NCI-H1694 (cell line): ENCODE measurements around the gene SMAD3.

Source experiments
- DNase-seq: peaks from one replicate; lab custom pipeline; 2025; lab: John Stamatoyannopoulos, UW

SMAD3 gene

DNA sequence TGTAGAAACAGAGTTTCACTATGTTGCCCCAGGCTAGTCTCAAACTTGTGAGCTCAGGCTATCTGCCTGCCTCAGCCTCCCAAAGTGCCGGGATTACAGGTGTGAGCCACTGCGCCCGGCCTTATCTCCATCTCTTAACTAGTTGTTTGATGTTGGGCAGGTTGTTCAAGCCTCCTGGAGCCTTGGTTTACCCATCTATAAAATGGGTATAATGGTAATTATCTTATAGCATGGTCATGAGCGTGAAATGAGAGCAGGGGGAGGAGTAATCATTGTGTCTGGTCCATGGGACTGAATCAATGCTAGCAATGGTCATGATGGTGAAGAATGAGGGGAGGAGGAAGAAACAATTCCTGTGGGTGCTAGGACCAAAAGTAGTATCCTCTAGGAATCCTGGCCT lies 32.0 kb downstream of the SMAD3 start:
- DNase-seq, result no peak

DNA sequence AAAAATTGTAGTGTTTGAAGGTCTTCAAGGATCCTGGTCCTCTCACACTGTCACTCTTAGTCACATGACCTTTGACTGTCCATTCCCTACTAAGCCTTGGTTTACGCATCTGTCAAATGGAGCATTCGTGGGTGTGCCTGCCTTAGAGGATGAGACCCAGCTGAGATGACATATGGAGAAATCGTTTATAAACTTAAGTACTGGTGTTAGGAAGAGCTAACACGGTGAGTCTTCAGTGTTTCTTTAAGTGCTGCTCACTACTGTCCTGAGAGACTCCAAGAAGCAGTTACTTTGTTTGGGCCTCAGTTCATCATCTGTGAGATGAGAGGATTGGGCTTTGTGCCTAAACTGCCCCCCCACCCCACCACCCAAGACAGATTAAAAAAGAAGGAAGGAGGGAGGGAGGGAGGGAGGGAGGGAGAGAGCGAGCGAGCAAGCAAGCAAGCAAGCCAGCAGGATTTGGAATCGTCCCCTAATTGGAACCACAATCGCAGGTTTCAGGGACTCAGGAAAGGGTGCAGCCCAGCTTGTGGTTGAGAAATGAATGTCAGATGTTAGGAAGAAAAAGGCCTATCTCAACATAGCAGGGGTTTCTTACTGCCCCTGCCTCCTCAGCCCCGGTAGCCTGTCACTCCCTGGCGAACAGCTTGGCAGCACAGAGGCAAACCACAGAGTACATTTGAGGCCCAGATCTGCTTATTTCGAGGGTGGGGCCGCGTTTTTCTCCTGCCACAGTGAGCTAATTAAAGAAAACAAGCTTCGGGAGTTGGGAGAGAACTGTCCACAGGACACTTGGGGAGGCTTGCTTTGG lies 32.7 kb downstream of the SMAD3 start:
- no peak for DNase-seq

DNA sequence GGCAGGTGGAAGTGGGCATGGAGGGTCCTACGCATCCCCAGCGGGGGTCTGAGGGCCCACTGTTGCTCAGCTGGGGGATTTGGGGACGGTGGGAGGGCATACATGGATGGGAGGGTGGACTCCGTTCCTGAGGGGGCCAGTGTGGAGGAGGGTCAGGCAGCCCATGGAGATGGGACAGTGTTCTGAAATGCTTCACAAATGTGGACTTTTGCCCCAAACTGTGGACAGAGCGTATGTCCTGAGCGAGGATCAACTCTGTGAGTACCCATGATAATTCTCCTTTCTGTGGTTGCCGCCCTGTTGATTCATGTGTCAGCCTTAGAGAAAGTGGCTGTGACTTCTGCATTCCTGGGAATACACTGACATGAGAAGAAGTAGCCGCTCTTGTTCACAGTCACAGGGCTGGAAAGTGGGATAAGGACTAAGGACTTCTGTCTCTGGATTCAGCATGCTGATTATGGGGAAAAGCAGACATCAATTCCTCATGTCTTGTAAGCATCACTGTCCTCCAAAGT lies 33.4 kb downstream of the SMAD3 start:
- DNase-seq, result no peak

DNA sequence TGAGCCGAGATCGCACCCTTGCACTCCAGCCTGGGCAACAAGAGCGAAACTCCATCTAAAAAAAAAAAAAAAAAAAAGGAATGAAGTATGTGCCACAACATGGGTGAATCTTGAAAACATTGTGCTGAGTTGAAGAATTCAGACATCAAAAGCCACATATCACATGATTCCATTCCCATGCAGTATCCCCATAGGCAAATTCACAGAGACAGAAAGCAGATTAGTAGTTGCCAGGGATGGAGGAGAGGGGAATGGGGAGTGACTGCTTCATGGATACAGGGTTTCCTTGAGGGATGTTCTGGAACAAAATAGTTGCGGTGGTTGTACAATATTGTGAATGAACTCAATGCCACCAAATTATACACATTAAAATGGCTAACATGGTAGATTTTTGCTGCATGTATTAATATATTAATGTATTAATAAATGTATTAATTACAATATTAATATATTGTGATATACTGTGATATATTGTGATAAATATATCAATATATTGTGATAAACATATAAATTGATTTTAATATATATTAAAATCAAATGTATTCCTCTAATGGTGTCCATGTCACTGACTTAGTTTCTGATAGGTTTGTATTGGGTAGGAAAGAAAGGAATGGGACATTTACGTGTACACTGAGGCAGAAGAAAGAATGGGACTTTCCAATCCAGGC lies 34.9 kb downstream of the SMAD3 start:
- no peak for DNase-seq

DNA sequence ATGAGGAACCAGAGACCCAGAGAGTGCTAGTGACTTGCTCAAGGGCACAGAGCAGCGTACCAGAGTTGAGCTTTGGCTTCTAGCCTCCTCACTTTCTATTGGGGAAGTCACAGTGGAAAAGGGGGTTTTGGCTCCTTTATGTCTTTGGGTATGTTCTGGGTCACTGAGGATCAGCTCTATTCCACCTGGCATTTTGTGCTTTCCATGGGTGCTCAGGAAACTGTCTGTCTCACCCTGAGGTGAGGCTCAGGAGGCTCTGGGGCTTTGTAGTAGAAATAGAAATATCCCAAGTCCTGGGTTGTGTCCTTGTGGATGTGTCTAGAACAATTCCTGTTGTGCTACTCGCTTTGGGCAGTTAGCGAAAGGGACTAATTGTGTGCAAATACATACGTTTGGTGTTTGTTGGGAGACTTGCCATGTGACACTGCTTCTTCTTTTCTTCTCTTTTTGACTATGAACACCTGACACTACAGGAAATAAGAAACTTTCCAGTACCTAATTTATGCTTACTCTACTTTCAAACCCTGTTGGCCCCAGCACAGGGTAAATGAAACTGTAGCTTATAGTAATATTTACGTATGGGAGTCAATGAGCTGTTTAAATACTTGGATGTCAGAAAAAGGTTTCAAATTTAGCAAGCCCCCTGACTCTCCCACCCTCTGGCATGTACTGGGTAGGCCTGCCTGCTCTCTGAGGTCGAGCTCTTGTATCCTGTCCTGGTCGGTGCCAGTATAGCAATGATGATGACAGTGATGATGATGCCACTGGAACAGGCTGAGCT lies 35.6 kb downstream of the SMAD3 start:
- DNase-seq, result no peak

DNA sequence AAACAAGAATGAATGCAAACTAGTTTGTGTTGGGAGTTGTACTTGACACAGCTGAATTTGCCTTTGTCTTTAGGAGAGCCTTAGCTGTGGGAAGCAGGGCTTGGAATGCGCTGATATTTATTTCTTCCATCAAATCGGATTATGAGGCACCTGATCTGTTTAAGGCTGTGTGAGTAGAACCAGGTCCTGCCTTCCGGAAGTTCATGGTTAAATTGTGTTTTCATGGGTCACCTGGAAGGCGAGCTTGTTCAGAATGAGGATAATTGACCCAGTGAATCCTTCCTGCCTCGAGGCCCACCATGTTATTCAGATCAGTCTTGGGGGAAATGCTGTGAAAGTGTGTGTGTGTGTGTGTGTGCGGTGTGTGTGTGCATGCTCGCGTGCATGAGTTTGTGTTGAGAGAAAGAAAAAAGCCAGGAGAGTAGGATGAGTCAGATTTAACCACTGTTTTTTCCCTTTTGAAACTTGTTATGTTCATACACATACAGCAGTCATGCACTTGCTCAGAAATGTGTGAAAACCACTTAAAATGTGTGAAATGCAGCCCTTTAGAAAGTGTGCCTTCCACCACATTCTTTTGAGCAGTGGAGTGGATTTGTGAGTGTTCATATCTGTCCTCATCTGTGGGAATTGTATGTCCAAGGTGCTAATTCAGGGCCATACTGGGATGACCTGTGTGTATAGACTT lies 36.7 kb downstream of the SMAD3 start:
- DNase-seq, result no peak

DNA sequence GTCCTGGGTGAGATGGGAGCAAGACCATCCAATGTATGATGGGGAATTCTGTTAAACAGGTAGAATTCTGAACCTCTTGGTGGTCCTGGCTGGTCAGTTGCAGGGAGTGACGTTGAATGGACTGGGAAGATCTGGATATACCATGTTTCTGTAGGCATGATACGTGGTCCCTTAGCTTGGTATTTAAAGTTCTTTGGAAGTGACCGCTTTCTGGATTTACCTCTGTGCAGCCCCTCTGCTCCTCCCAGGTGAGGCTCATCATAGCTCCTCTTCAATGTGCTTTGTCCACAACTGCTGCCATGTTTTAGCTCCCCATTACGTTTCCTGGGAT lies 37.2 kb downstream of the SMAD3 start:
- DNase-seq, result no peak

DNA sequence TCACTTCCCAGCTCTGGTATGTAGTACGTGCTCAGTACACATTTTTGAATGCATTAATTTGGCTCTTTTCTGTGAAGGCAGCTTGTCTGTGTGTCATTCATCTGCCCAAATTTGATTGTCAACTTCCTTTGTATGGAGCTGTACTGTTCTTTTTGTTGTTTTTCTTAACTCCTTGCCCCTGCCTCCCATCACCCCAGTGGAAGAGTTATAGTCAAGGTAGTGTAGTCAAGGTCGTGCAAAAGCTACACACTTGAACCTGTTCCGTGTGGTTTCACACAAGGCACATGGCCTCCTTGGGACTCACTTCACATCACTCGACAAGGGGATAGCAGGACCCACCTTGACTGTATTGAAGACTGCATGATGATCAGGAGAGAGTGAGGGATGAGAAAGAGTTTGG lies 37.6 kb downstream of the SMAD3 start:
- no peak for DNase-seq

DNA sequence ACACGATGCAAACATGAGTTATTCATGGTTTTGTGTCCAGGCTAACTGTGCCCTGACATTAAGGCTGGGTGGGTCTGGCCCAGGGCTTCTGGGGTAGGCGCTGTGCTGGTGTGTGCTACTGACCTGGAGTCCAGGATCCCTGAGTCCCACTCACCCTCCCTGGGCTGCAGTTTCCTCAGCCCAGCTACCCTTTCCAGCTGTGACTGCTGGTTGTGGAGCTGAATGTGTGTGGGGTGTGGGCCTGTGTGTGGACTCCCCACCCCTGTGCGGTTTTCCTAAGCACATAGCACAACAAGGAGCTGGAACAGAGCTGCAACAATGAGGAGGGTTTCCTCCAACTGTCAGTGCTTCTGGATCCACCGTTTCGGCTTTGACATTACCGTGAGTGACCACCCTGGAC lies 38.0 kb downstream of the SMAD3 start:
- DNase-seq, result no peak

DNA sequence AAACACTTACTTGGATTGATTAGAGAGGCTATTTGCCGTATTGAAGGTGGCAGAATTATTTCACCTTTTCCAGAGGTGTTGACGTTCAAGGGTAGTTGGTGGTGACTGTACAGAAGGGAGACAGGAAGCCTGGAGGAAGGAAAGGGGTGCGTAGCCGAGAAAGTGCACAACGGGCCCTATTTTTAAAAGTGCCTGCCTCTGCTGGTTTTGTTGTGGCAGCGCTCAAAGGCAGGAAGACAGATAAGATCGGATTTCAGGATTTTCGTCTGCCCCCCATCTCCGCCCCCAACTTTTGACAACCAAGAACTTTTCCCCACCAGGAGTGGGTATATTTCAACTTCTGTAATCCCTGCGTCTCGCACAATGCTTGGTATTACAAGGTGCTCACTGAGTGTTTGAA lies 38.5 kb downstream of the SMAD3 start:
- DNase-seq, result no peak

DNA sequence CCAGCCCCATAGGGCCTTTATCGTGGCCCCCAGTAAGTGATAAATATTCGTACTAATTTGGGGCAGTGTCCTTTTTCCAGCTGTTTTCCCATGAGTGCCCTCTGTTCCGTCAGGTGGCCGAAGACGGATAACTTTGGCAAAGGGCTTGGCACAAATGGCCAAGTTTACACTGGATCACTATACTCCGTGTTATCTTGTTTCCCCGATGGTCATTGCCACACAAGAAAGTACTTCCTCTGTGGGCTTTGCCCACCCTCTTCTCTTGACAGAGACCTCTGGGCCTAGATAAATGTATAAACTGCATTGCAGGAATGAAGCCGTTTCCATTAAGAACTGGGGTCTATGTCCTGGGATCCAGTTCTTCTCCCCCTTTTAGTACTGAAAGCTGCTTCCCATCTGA lies 39.1 kb downstream of the SMAD3 start:
- no peak for DNase-seq

DNA sequence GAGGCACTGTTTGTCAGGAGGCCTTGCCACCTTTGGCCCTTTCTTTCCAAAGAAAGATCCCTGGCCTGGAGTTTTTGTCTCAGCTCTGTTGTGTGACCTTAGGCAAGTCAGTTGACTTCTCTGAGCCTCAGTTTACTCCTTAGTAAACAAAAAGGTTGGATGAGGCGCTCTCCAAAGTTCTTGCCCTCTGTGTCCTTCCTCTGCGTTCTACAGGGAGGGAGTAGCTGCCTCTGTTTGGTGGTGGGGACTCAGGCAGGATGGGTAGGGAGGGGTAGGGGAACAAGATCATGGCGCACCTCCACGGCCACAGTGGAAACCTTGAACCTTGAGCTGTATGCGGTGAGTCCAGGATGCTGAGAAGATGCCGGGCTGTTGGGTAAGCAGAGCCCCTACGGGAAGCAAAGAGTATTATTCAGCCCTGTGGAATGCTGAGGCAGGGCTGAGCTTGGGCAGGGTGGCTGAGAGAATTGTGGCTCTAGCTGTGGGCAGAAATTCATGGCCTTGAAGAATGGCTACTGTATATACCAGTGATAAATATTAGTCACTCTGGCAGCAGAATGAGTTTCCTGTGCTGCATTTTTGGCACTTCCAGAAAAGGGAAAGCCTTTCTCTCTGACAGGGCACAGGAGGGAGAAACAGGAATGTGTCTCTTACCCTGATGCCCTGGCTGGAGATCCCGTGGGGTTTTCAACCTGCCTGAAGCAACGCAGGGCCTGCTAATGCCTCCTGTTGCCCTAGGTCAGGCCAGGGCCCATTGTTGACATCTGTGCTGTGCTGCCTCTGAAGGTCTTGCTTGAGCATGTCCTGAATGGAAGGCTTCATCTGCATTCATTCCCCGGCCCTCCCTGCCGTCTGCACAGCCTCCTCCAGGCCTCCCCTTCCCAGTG lies 39.9 kb downstream of the SMAD3 start:
- DNase-seq, result no peak

DNA sequence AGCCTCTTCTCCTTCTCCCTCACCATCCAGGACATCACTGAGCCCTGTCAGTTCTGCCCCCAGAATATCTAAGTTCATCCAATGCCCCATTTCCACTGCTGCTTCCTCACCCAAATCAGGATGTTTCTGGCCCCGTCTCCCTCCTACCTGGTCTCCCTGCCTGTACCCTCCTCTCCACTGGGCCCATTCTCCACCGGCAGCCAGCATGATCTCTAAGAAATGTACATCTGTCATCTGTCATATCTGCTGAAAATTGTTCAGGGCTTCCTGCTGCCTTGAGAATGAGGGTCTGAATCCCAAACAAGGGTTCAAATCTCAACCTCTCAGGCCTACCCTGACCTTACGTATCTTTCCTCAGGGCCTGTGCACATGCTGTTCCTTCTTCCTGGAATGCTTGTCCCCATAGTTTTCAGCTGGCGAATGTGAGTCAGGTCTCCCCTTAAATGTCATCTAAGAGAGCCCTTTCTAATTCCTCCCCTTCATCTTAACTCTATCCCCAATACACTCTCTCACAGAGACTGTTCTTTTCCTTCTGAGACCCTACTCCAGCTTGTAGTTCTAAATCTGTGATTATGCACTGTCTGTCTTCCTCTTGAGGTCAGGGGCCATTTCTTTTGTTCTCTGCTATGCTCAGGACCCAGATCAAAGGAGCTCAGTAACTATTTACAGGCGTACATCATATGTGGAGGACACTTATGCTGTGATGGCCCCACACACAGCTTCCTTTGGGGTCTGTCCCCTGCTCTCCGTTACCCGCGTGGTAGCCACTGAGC lies 40.8 kb downstream of the SMAD3 start:
- DNase-seq, result no peak

DNA sequence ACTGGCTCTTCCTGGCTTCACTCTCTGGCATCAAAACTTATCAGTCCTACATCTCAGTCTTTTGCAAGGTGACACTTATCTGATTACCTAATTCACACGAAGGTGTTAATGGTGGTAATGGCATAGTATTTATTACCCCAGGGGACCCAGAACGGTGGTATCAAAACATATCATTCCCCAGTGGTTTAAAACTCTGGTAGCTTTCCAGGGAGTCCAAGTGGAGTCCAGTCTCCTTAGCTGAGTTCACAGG lies 41.3 kb downstream of the SMAD3 start:
- DNase-seq, result no peak

DNA sequence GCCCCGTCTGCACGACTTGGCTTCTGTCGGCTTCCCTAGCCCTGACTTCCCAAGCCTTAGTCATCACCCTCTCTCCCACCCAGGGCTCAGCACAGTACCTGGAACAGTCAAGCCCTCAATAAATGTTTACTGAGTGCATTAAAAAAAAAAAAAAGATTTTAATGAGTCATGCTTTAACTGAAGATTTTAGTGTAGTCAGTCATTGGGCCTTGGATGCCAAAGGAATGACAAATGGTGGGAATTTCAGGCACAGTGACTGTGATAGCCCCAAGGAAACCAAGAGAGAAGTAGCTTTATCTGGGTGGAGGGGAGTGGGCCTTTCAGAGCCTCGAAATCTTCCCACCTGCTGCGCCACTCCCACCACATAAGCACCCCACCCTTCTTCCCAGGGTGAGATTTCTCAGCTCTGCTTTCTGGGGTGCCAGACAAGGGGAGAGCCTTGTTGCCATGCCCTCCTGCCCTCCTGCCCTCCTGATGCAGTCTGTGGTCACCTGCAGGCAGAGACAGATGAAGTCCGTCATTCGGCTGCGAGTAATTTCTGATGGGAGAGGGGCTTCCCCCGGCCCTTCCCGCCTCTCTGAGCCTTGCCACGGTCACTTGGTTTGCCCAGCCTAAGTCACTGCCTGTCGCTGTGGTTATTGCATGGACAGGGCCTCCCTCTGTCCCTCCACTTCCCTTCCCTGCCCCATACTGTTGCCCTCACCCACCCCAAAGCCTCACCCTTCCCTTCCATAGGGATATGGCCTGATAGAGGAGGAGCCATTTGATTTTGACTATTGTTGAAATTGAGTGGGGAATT lies 41.8 kb downstream of the SMAD3 start:
- DNase-seq, result no peak

DNA sequence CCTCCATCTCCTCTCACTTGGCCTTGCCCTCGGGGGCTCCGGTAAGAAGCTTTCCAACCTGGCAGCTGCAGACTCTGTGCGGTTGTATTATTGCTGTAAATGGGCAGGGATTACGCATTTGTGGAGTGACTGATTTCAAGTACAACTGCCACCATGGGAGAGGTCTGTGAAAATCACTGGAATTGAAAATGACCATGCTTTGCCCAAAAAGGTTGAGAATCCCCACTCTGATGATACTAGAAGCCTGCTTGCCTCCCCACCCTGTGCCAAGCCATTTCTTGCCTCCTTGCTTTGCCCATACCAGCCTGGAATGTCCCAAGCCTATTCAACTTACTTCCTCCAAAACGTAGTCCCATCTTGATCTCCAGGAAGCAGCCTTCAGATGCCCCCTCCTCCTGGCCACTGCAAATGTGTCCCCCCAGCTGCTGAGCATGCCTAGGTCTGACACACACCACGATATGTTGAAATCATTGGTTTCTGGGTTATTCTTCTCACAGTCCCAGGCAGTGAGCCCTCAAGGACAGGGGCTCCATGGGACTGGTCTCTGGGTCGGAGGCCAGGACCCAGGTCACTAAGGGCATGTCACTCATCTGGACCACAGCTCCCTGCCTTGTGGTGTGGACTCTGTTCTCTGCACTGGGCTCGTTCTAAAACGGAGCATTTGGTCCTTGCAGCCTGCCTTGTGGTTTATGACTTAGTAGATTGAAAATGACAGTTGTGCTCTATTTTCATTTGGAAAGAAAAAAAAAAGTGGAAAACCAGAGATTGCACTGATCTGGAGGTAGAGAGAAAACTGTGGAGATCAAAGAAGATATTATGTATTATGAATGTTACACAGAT lies 42.9 kb downstream of the SMAD3 start:
- no peak for DNase-seq

DNA sequence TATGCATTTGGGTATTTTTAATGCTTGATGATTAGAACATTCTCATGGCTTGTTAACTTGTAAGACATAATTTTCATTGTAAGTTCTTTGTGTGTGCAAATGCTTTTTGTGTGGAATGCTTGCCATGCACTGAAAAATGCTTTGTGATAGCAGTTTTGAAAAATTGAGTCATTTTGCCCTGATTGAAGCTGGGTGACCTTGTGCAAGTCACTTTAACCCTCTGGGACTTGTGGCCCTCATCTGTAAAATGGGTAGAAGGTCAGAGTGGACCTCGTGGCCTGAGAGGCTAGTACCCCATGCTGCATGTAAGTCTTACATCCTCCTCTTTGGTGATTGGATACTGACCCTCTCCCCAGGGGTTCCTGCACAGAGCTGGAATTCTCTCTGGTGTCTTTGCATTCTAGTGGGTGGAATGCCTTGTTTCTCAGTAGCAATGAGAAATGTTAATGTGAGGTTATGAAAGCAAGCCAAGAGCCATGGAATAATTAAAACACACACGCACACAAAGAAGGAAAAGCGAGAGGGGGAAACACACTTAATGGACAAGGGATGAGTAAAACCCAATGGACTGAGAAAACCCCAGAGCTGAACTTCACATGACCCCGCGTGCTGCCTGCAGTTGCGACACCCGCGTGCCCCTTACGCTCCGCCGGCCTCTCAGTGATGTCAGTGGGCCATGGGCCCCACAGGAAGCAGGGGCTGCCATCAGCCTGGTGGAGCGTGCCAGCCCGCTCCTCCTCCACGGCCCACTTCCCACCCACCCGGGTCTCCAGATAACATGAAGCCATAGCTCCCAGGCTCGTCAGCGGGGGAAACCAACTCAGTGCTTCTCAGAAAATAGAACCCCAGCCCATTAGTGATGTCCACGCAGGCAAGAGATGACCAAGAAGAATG lies 44.0 kb downstream of the SMAD3 start:
- no peak for DNase-seq

DNA sequence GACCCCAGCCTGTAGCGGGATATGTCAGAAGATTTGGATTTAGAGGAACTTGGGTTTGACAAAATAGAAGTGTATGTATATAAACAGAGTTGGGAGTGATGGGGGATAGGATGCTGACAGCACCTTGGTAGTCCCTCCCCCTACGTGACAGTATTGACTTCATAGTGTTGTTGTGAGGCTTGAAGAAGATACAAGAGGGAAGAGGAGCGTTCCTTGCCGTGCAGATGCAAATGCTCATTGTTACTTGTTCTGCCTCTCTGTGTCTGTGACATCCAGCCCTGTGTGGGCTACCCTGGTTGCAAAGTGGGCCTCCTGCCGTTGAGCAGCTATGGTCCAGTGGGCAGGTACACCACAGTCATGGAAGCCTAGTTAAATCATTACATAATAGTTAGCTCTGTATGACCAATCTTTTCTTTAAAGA lies 45.0 kb downstream of the SMAD3 start:
- DNase-seq, result no peak
